Measurements from ENCODE around the gene CASQ2. TPM values are rescaled to one million over a fixed set of nuclear protein-coding genes. Genes with fewer than 3 reads are reported as not detected.

CASQ2 gene
- polyA plus RNA-seq, 2 of the 4 experiments (the other 2 are of a cell fraction), result not detected

DNA sequence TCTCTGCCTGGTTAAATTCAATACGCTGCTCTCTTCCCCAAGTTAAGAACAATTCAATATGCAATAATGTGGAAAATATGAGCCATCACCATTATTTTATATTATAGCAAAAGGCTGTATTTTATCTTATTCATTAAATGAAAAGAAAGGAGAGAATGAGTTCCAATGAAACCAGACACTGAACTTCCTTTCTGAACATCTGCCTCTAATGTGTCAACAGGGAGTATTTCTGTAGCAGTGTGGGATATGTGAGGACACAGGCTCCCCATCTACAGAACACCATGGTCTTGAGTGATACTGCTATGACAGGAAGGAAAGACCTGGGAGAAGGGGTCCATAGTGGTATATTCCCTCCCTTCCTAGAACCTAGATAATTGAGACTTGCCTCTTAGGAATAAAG, 46.3 kb downstream of the CASQ2 start:
- ChIA-PET CTCF (no interaction called here), POLR2A (no interaction called here)
- Histone ChIP-seq H3K4me1 (no peaks in the 10 kb centered on the region), H3K27ac (no peak overlapping the region), H3K9me3 (no peaks in the 10 kb centered on the region), H3K4me3 (no peak overlapping the region), H3K4me2 (no peak overlapping the region)
- FAIRE-seq (no peak), ATAC-seq (no peak), DNase-seq (ENCODE audit: low read depth in 1 of 2, low spot score in 1 of 2) (no peak)
- 27% methylated on average over 1 of the region's 1 CpG for WGBS (ENCODE audit: missing lambda C conversion rate)
- TF ChIP-seq CBX2 (IDR thresholded peaks at IDR 0.05; ENCODE audit: borderline replicate concordance, low read depth) (no peak), POLR2AphosphoS2 (conservative IDR thresholded peaks at IDR 0.05; ENCODE audit: low read length) (no peak), BHLHE40 (IDR thresholded peaks at IDR 0.05; ENCODE audit: low read depth, low read length) (no peak), JUNB (IDR thresholded peaks at IDR 0.05) (no peak), EHMT2 (IDR thresholded peaks at IDR 0.05; ENCODE audit: low read depth) (no peak), BCL3 (IDR thresholded peaks at IDR 0.05) (no peak)
- TF ChIP-seq, protein P1, sequence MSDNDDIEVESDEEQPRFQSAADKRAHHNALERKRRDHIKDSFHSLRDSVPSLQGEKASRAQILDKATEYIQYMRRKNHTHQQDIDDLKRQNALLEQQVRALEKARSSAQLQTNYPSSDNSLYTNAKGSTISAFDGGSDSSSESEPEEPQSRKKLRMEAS (IDR thresholded peaks at IDR 0.05), result no peak
- TF ChIP-seq, protein P2, sequence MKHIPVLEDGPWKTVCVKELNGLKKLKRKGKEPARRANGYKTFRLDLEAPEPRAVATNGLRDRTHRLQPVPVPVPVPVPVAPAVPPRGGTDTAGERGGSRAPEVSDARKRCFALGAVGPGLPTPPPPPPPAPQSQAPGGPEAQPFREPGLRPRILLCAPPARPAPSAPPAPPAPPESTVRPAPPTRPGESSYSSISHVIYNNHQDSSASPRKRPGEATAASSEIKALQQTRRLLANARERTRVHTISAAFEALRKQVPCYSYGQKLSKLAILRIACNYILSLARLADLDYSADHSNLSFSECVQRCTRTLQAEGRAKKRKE (CRISPR knock-in tag; IDR thresholded peaks at IDR 0.05; ENCODE audit: low read depth), result no peak

- POLR2A ChIA-PET, result no interaction called here
- CTCF ChIA-PET, result interaction anchor here (1.1 to 3.6 kb wide), 2 partner anchors 13 to 52 kb away, joined by 3 to 12 read pairs; no protein-coding TSS in a partner anchor
- WGBS (ENCODE audit: missing lambda C conversion rate), result 78% methylated on average over 7 of the region's 7 CpGs
- DNase-seq (ENCODE audit: low read depth in 1 of 2, low spot score in 1 of 2), result no peak
- Histone ChIP-seq H3K4me2 (no peak overlapping the region), H3K9me3 (no peaks in the 10 kb centered on the region), H3K4me3 (no peak overlapping the region), H3K4me1 (no peaks in the 10 kb centered on the region), H3K27ac (no peak overlapping the region)
- no peak for FAIRE-seq
- ATAC-seq, result no peak
- no peak for TF ChIP-seq CBX8 (IDR thresholded peaks at IDR 0.05)
- TF ChIP-seq FOXS1 (CRISPR knock-in tag; IDR thresholded peaks at IDR 0.05), result no peak
- TF ChIP-seq JUNB (IDR thresholded peaks at IDR 0.05), result no peak
- TF ChIP-seq CBX2 (IDR thresholded peaks at IDR 0.05; ENCODE audit: borderline replicate concordance, low read depth), result no peak
- no peak for TF ChIP-seq EHF (CRISPR knock-in tag; IDR thresholded peaks at IDR 0.05)
- TF ChIP-seq SREBF2 (IDR thresholded peaks at IDR 0.05), result no peak
- no peak for TF ChIP-seq CTCF (IDR thresholded peaks at IDR 0.05)
- no peak for TF ChIP-seq CHD2 (IDR thresholded peaks at IDR 0.05; ENCODE audit: low read length, partially characterized antibody)
- TF ChIP-seq USF2 (IDR thresholded peaks at IDR 0.05), result no peak
- TF ChIP-seq FOSB (CRISPR knock-in tag; IDR thresholded peaks at IDR 0.05), result no peak
- TF ChIP-seq KDM1A (IDR thresholded peaks at IDR 0.05; ENCODE audit: low read depth), result no peak
- no peak for TF ChIP-seq JUN (IDR thresholded peaks at IDR 0.05)
- no peak for TF ChIP-seq HOXB5 (CRISPR knock-in tag; IDR thresholded peaks at IDR 0.05)
- no peak for TF ChIP-seq POLR2A (IDR thresholded peaks at IDR 0.05; ENCODE audit: low read length)
- TF ChIP-seq, protein P3, sequence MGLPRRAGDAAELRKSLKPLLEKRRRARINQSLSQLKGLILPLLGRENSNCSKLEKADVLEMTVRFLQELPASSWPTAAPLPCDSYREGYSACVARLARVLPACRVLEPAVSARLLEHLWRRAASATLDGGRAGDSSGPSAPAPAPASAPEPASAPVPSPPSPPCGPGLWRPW (IDR thresholded peaks at IDR 0.05), result no peak
- TF ChIP-seq, protein P1 (IDR thresholded peaks at IDR 0.05), result no peak
- TF ChIP-seq, protein P4, sequence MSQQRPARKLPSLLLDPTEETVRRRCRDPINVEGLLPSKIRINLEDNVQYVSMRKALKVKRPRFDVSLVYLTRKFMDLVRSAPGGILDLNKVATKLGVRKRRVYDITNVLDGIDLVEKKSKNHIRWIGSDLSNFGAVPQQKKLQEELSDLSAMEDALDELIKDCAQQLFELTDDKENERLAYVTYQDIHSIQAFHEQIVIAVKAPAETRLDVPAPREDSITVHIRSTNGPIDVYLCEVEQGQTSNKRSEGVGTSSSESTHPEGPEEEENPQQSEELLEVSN (IDR thresholded peaks at IDR 0.05; ENCODE audit: borderline replicate concordance, low read depth), result no peak
- TF ChIP-seq NPAS2 (CRISPR knock-in tag; IDR thresholded peaks at IDR 0.05; ENCODE audit: borderline replicate concordance), result no peak
- no peak for TF ChIP-seq ESRRA (IDR thresholded peaks at IDR 0.05; ENCODE audit: borderline replicate concordance, low read length)
Observed at GRCh38 chr1:115719285-115719684, 49.2 kb downstream of the CASQ2 start.

All from A549 (cell line).